SW 1271 (cell line): ENCODE data around the gene DDB1.

ENCODE experiments used
- DNase-seq, 2 experiments: peaks; one replicate each; lab custom pipeline; 2025; lab: John Stamatoyannopoulos, UW

DDB1 gene

GRCh38 chr11:61335355-61335710 is 2.4 kb upstream of the DDB1 start:
- DNase-seq = no peak

GRCh38 chr11:61334434-61335354 is 1.8 kb upstream of the DDB1 start:
- no peak for DNase-seq

GRCh38 chr11:61333550-61334433 is 887 bp upstream of the DDB1 start:
- DNase-seq = no peak

DNA sequence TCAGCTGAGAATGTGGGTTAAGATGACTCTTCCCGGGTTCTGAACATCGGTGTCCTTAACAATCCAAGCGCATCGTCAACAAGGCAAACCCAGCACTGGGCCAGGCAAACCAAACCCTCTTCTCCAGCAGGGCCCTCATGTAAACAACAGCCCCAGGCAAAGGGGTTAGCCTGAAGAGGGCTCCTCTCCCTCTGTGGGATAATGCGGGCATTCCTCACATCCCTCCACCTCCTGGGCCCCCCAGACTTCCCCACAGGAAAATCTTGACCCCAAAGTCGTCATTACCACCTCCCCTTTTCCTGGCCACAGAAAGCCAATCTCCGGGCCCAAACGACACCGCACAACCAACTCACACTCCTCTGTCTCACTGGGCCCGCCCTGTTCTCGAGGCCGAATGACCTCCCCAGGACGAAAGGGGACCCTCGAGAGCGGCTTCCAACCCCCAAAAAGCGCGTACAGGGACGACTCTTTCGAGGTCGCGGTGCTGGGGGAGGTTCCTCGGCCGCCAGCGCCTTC is 566 bp downstream of the DDB1 start:
- no peak for DNase-seq

GRCh38 chr11:61331651-61332050 is 1.3 kb downstream of the DDB1 start:
- no peak for DNase-seq

GRCh38 chr11:61329871-61330270 is 3.0 kb downstream of the DDB1 start:
- no peak for DNase-seq

GRCh38 chr11:61328351-61328750 is 4.6 kb downstream of the DDB1 start:
- no peak for DNase-seq

DNA sequence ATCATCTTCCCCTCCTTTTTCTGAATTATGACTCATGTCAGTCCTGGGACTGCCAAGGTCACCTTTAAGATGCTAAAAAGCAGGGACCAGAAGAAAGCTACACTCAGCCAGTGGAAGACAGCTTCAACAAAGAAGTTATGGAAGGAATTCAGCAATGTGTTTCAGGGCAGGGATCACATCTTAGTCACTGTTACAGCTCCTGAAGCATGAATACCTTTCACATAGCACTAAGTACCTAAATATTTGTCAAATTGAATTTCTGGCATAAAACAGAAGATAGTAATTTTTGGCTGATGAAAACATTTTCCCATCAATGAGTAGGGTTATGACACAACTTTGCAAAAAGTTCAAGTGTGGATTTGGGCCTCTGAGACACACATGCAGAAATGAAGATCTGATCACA is 5.2 kb downstream of the DDB1 start:
- DNase-seq = no peak

DNA sequence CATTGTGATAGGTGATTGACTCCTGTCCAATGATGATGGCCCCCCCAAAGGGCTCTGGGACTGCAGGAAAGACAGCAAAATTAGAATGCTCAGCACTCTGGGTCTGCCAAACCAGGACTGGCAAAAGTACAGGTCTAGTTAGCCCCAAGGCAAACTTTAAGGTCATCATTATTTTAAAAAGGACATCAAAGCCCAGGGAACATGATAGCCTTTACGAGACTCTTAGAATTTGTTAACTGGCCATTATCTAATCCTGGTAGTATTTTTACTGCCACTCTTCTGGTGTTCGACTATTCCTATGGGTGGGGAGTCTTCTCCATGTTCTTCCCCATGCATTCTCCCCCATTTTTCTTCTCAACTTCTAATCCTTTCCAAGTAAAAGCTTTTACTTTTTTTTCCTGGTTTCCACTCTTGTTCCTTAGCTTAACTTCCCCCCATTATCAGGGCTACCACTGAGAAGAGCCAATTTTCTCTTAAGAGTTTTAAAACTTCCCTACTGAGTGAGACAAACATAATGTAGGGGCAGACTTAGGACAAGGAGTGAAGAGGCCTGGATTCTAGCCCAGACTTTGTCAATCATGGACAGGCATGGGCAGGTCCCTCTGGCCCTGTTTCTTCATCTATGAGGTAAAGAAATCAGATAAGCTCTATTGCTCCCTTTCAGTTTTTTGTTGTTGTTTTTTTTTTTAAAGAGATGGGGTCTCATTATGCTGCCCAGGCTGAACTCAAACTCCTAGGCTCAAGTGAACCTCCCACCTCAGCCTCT is 7.1 kb downstream of the DDB1 start:
- DNase-seq = no peak

- no peak for DNase-seq
Observed at GRCh38 chr11:61315260-61315659, 17.6 kb downstream of the DDB1 start.

- DNase-seq = no peak
Observed at GRCh38 chr11:61310749-61311148, 22.2 kb downstream of the DDB1 start.

- no peak for DNase-seq
Observed at GRCh38 chr11:61309739-61310138, 23.2 kb downstream of the DDB1 start.

DNA sequence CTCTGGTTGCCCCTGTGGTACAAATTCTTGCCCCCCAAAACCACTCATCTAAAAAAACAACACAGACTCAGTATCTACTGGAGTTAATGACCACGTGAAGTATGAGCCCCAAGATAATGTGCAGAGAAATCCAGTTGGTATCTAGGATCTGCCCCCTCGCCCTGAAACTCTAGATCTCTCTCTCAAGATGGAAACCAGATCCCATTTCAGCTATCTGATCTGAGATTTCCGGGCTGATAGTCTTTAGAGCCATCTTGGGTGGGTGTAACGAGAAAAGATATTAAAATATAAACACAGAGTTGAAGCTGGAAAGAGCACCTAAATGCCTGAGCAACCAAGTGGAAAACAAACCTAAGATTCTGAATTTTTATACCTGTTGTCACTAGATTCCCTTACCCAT is 23.8 kb downstream of the DDB1 start:
- no peak for DNase-seq

DNA sequence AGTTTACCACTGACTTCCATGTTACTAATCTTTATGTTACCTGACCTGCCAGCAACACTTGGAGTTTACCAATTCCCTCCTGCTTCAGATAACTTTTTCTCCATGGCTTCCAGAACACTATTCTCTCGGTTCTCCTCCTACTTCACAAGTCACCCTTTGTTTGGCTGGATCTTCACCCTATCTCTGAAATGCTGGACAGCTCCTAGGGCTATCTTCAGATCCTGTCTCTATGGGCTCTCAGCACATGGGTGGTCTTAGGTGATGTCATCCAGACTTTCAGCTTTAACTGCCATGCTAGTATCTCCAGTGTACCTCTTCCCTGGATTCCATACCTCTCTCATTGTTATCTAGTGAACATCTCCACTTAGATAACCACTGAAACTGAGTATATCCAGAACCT is 25.6 kb downstream of the DDB1 start:
- no peak for DNase-seq

DNA sequence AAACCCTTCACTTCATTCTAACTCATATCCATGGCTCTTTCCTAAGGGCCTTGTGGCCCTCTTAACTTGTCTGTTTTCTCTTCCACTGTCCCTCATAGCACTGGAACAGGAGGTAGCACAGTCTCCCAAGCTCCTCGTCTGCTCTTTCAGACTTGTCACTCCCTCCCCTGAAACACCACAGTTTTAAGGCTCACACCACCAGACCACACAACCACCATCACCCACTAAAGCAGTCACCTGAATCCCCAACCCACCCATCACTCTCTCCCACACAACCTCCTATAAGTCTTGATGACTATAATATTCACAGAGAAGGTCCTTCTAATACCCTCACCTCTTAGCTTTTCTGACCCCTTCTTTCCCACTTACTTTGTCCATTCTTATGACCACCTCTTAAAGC is 26.7 kb downstream of the DDB1 start:
- no peak for DNase-seq

GRCh38 chr11:61305417-61305816 is 27.5 kb downstream of the DDB1 start:
- DNase-seq = no peak

- no peak for DNase-seq
Observed at GRCh38 chr11:61303725-61304124, 29.2 kb downstream of the DDB1 start.

DNA sequence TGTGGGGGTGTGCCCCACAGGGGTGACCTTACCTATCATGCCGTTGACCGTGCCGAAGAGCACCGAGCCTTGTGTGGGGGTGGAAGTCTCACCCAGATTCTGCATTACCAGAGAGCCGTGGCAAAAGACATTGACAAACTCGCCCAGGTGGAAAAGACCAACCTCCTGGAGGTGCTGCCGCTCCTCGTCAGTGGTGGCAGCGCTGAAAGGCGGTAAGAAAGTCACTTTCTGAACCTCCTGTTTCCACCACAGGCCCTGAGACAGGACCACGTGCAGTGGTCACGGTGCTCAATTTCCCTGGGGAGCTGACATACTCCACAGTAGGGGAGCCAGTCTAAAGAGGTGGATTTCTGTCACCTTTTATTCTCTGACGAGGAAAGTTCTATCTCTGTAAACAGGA is 30.4 kb downstream of the DDB1 start:
- no peak for DNase-seq

GRCh38 chr11:61298663-61299244 is 34.2 kb downstream of the DDB1 start:
- DNase-seq = no peak

DNA sequence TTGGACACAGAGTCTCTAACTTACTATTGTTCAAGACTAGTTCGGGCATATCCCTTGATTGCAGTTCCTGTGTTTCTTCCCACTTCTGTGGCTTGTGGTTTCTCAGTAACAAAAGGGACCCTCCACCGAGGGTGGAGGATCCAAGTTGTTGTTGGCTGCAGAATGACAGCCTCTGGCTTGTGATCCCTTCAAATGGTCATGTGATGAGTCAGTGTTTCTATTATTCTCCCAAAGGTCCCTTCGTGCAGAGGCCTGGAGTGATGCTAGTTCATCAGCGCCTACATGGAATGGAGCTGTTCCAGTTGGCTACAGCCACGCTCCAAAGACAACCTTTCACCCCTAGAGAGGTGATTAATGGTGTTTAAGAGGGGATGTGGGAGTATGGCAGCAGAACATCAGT is 35.2 kb downstream of the DDB1 start:
- no peak for DNase-seq

DNA sequence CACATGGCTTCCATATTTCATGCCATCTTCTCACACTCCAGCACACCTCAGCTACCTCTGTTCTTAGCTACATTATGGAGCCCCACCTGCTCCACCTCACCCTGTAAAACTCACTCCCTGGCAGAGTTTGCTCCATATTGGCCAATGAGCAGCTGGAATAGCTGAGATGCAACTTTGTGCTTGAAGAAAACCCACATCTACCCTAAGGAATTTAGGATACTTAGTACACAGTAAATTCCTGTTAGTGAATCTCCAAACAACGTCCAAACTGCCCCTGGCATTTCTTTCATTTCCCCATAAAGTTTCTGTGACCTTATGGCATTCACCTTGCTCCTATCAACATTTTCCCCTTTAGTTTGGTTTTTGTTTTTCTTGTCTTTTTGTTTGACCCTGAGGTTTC is 35.6 kb downstream of the DDB1 start:
- no peak for DNase-seq

GRCh38 chr11:61295596-61295926 is 37.3 kb downstream of the DDB1 start:
- DNase-seq = no peak
